MM.1S (cell line): ENCODE results near the gene LRPAP1.

Experiments used
- DNase-seq: peaks from one replicate; pipeline ENCODE4 v3.0.0-alpha.2; 2015
- H2AFZ ChIP-seq: fragments of 300-600 bp; sonication (generic); 2 replicates; pipeline ENCODE4 v1.6.0; 2016; ENCODE audit warnings: antibody characterized with exemption, low read length
- H3F3A ChIP-seq: fragments of 300-600 bp; sonication (generic); 2 replicates; pipeline ENCODE4 v1.6.1; 2016; ENCODE audit warnings: mild to moderate bottlenecking, antibody characterized with exemption, low read length, moderate library complexity, mixed read lengths; ENCODE audit not compliant: insufficient read depth
- H3K27ac ChIP-seq: fragments of 300-600 bp; sonication (generic); 2 replicates; pipeline ENCODE4 v1.5.1; 2016; ENCODE audit warnings: mild to moderate bottlenecking, low read length
- H3K27me3 ChIP-seq: fragments of 300-600 bp; sonication (generic); replicated peaks from 2 replicates; pipeline ENCODE4 v1.6.0; 2016; ENCODE audit warnings: low read length; ENCODE audit not compliant: insufficient read depth
- H3K36me3 ChIP-seq: fragments of 300-600 bp; sonication (generic); replicated peaks from 2 replicates; pipeline ENCODE4 v1.6.1; 2016; ENCODE audit warnings: mild to moderate bottlenecking, low read length, mixed read lengths; ENCODE audit not compliant: insufficient read depth
- H3K4me1 ChIP-seq: fragments of 300-600 bp; sonication (generic); 2 replicates; pipeline ENCODE4 v1.6.1; 2016; ENCODE audit warnings: low read length, mixed read lengths
- H3K4me2 ChIP-seq: fragments of 300-600 bp; sonication (generic); 2 replicates; pipeline ENCODE4 v1.6.0; 2016; ENCODE audit warnings: low read depth, low read length
- H3K4me3 ChIP-seq: fragments of 300-600 bp; sonication (generic); 2 replicates; pipeline ENCODE4 v1.5.1; 2016; ENCODE audit warnings: low read length, mixed read lengths
- H3K79me2 ChIP-seq: fragments of 300-600 bp; sonication (generic); 2 replicates; pipeline ENCODE4 v1.6.1; 2016; ENCODE audit warnings: mixed run types, low read length, mixed read lengths
- H3K9ac ChIP-seq: fragments of 300-600 bp; sonication (generic); 2 replicates; pipeline ENCODE4 v1.6.1; 2016; ENCODE audit warnings: low read length, mixed read lengths
- H3K9me2 ChIP-seq: fragments of 300-600 bp; sonication (generic); replicated peaks from 2 replicates; pipeline ENCODE4 v1.6.1; 2016; ENCODE audit warnings: mild to moderate bottlenecking, low read length, mixed read lengths; ENCODE audit not compliant: insufficient read depth
- H3K9me3 ChIP-seq: fragments of 300-600 bp; sonication (generic); replicated peaks from 2 replicates; pipeline ENCODE4 v1.6.1; 2016; ENCODE audit warnings: mild to moderate bottlenecking, low read length, mixed read lengths; ENCODE audit not compliant: insufficient read depth
- H4K20me1 ChIP-seq: fragments of 300-600 bp; sonication (generic); 2 replicates; pipeline ENCODE4 v1.6.1; 2016; ENCODE audit warnings: mild to moderate bottlenecking, low read length, moderate library complexity, mixed read lengths; ENCODE audit not compliant: insufficient read depth
- EZH2 ChIP-seq: fragments of 300-600 bp; sonication (generic); optimal IDR thresholded peaks from 2 replicates; pipeline ENCODE3; 2017; ENCODE audit warnings: low read depth, mild to moderate bottlenecking, antibody characterized with exemption, low read length, mixed read lengths
- EZH2phosphoT487 ChIP-seq: fragments of 300-600 bp; sonication (generic); IDR thresholded peaks from 2 replicates; pipeline ENCODE4 v1.6.1; 2018; ENCODE audit warnings: antibody characterized with exemption, low read length
- TF ChIP-seq, protein P1 (sequence below): fragments of 300-600 bp; sonication (generic); IDR thresholded peaks from 2 replicates; pipeline ENCODE4 v1.5.1; 2016; ENCODE audit warnings: antibody characterized with exemption, low read length, mixed read lengths

Gene LRPAP1

DNA sequence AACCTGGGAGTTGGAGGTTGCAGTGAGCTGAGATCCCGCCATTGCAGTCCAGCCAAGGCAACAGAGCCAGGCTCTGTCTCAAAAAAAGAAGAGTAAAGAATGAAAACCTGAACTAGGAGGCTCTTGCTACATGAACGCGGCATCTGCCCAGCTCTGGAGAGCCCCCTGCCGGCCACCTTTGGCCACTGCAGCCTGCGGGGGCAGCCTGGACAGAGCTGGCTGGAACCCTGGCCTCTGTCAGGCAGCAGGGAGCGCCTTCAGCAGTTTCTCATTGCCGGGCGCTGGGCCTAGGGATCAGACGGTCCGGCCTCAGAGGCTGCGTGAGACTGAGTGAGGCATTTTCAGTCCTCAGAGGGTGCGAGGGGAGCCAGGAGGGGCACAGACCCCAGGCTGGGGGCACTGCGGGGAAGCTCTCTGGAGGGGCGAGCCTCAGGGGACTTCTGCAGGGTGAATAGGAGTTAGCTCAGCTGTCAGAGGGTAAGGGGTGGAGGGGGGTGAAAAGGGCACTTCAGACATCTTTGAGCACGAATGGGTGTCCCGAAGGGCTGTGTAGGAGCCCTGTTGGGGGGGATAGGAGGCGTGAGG lies 51.6 kb downstream of the LRPAP1 start:
- H3K4me1 ChIP-seq = no peaks in the 10 kb centered on the region
- TF ChIP-seq EZH2phosphoT487 (no peak), EZH2 (peak; percentile 41)
- TF ChIP-seq, protein P1, sequence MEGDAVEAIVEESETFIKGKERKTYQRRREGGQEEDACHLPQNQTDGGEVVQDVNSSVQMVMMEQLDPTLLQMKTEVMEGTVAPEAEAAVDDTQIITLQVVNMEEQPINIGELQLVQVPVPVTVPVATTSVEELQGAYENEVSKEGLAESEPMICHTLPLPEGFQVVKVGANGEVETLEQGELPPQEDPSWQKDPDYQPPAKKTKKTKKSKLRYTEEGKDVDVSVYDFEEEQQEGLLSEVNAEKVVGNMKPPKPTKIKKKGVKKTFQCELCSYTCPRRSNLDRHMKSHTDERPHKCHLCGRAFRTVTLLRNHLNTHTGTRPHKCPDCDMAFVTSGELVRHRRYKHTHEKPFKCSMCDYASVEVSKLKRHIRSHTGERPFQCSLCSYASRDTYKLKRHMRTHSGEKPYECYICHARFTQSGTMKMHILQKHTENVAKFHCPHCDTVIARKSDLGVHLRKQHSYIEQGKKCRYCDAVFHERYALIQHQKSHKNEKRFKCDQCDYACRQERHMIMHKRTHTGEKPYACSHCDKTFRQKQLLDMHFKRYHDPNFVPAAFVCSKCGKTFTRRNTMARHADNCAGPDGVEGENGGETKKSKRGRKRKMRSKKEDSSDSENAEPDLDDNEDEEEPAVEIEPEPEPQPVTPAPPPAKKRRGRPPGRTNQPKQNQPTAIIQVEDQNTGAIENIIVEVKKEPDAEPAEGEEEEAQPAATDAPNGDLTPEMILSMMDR = peak; percentile 94
- no peaks in the 10 kb centered on the region for H3F3A ChIP-seq
- H3K27ac ChIP-seq = no peak overlapping the region
- H3K27me3 ChIP-seq = peaks cover 91% of the 10 kb centered on the region
- DNase-seq = peak; percentile 64
- no peaks in the 10 kb centered on the region for H3K9me3 ChIP-seq
- no peak overlapping the region for H3K4me3 ChIP-seq
- no peaks in the 10 kb centered on the region for H4K20me1 ChIP-seq
- H3K36me3 ChIP-seq = no peaks in the 10 kb centered on the region
- no peak overlapping the region for H2AFZ ChIP-seq
- no peak overlapping the region for H3K9ac ChIP-seq
- H3K9me2 ChIP-seq = no peaks in the 10 kb centered on the region
- H3K79me2 ChIP-seq = no peaks in the 10 kb centered on the region
- no peak overlapping the region for H3K4me2 ChIP-seq

DNA sequence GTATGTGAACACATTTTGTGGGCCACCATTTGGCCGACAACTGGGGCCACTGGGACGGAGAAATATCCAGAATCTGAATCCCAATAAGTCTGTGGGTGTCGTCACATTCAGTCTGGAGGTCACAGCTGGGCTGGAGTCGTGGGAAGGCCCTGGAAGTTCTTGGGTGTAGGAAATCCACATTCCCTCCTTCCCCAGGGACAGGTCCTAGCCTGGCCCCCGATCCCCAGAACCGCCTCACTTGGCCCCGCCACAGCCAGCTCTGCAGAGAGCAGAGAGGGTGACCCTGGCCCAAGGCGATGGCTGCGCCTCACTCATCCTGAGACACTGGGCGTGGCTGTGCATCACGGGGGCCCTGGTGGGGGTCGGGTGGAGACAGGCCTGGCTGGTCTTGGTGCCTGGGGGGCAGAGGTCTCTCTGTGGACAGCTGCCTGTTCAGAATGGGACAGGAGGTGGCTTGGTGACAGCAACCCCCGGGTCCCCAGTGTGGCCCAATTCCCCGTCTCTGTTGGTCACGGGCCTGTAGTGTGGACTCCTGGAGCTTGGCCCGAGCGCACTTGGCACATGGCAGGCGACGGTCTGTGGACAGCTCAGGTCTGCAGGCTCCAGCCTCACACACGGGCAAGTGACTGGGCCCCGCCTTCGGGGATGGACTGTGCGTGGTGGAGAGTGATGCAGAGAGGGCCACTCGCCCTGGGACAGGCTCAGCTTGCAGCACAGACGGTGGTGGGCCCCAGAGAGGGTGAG lies 52.7 kb downstream of the LRPAP1 start:
- Histone ChIP-seq H3K4me2 (no peak overlapping the region), H3K9ac (no peak overlapping the region), H3K27ac (no peak overlapping the region), H3K9me2 (no peaks in the 10 kb centered on the region), H3K4me3 (no peak overlapping the region), H2AFZ (no peak overlapping the region), H4K20me1 (no peaks in the 10 kb centered on the region), H3K27me3 (peaks cover 91% of the 10 kb centered on the region), H3K9me3 (no peaks in the 10 kb centered on the region), H3K79me2 (no peaks in the 10 kb centered on the region), H3F3A (no peaks in the 10 kb centered on the region), H3K4me1 (no peaks in the 10 kb centered on the region), H3K36me3 (no peaks in the 10 kb centered on the region)
- no peak for DNase-seq
- TF ChIP-seq, protein P1 = no peak
- TF ChIP-seq EZH2phosphoT487 (no peak), EZH2 (no peak)

DNA sequence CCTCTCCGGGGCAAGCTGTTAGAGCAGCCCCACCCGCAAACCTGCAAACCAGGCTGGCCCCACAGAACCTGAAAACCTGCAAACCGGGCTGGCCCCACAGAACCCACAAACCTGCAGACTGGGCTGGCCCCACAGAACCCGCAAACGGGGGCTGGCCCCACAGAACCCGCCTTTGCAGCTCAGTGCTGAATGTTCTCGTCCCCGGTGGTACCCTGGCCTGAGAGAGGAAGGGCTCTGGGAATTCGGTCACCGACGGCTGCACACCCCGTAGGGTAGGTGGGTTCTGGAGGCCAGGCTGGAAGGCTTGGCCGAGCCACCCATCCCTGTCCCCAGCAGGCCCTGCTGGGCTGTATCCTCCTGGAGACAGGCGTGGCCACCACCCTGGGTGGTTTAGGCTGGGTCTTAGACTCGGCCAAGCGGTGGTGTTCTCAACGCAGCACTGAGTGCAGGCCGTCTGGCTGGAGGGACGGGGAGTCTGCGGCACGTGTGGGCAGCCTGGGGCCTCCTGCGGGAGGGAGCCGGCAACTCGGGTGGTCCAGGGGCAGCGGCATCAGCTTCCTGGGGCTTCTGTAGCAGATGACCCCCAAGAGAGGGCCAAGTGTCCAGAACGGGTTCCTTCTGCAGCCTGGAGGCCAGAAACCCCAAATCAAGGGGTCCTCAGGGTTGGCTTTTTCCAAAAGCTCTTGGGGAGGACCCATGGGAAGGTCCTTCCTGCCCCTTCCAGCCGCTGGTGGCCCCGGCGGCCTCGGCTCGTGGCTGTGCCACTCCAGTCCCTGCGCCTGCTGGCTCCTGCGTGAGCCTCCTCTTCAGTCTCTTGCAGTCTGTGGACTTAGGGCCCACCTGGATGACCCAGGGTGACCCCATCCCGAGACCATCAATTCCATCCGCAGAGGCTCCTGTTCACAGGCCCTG lies 53.5 kb downstream of the LRPAP1 start:
- Histone ChIP-seq H3F3A (no peaks in the 10 kb centered on the region), H3K4me1 (no peaks in the 10 kb centered on the region), H3K4me3 (no peak overlapping the region), H3K9ac (no peak overlapping the region), H4K20me1 (no peaks in the 10 kb centered on the region), H3K79me2 (no peaks in the 10 kb centered on the region), H3K4me2 (no peak overlapping the region), H3K9me2 (no peaks in the 10 kb centered on the region), H3K36me3 (no peaks in the 10 kb centered on the region), H2AFZ (no peak overlapping the region), H3K27ac (no peak overlapping the region), H3K9me3 (no peaks in the 10 kb centered on the region), H3K27me3 (peaks cover 90% of the 10 kb centered on the region)
- no peak for DNase-seq
- TF ChIP-seq EZH2 = no peak
- no peak for TF ChIP-seq EZH2phosphoT487
- TF ChIP-seq, protein P1 = no peak
